Panc1 (cell line): ENCODE results near the gene TM7SF3. TPM values are rescaled to one million over a fixed set of nuclear protein-coding genes. Genes with fewer than 3 reads are reported as not detected.
A peak's percentile ranks its signal among the peaks of the same experiment; 100 is the strongest.

Experiments used
- ATAC-seq: fragments of 200-7000 bp; cut with Tn5 transposase; 2 replicates; pipeline ENCODE4 v1.9.1; 2020; ENCODE audit warnings: mild to moderate bottlenecking, moderate library complexity
- BruUV-seq: library from RNA; stranded (reverse); fragments of 400-500 nt; replicated peaks from 2 replicates; lab custom pipeline; 2021; lab: Mats Ljungman, UMichigan
- CTCF ChIA-PET: fragments of 300-600 bp; sonication (Branson Sonifier 250); formaldehyde crosslinking; loops from one replicate; lab custom pipeline; 2022; ENCODE audit warnings: antibody characterized with exemption; lab: Charles Lee
- POLR2A ChIA-PET: fragments of 300-600 bp; sonication (Branson Sonifier 250); formaldehyde crosslinking; loops from one replicate; lab custom pipeline; 2022; ENCODE audit warnings: antibody characterized with exemption; lab: Charles Lee
- DNase-seq: peaks from one replicate; pipeline ENCODE4 v3.0.0-alpha.2; 2010; ENCODE audit warnings: low read depth, low spot score
- H3K27ac ChIP-seq: 2 replicates; pipeline ENCODE4 v1.5.1; 2011; ENCODE audit warnings: mild to moderate bottlenecking, low read length, inconsistent platforms
- H3K27me3 ChIP-seq: fragments of 200-500 bp; sonication (Bioruptor generic); 2 replicates; pipeline ENCODE4 v1.6.0; 2014; ENCODE audit warnings: low read length, inconsistent platforms; ENCODE audit not compliant: control insufficient read depth, insufficient read depth
- H3K36me3 ChIP-seq: fragments of 200-500 bp; sonication (Bioruptor generic); 2 replicates; pipeline ENCODE4 v1.5.1; 2014; ENCODE audit warnings: inconsistent platforms, mild to moderate bottlenecking, low read length, moderate library complexity; ENCODE audit not compliant: control insufficient read depth, insufficient read depth
- H3K4me1 ChIP-seq: 2 replicates; pipeline ENCODE4 v1.5.1; 2011; ENCODE audit warnings: inconsistent platforms, mild to moderate bottlenecking, low read length, moderate library complexity; ENCODE audit not compliant: control insufficient read depth, insufficient read depth
- H3K4me3 ChIP-seq, 2 experiments: 2 replicates each; pipeline ENCODE4 v1.5.1; 2011 to 2012; ENCODE audit warnings: low read depth in 2 of 2, low read length in 2 of 2, mild to moderate bottlenecking in 2 of 2, inconsistent platforms in 1 of 2, moderate library complexity in 1 of 2
- H3K9me3 ChIP-seq: fragments of 200-500 bp; sonication (Bioruptor generic); 2 replicates; pipeline ENCODE4 v1.5.1; 2014; ENCODE audit warnings: low read depth, mild to moderate bottlenecking, inconsistent platforms, low read length, moderate library complexity; ENCODE audit not compliant: control insufficient read depth, insufficient read depth
- CTCF ChIP-seq: fragments of 450-650 bp; IDR thresholded peaks from 2 replicates; pipeline ENCODE4 v1.5.1; 2017; ENCODE audit warnings: mild to moderate bottlenecking
- POLR2AphosphoS5 ChIP-seq: IDR thresholded peaks from 2 replicates; pipeline ENCODE4 v1.6.1; 2012; ENCODE audit warnings: mild to moderate bottlenecking, low read depth, low read length, moderate library complexity
- SIN3A ChIP-seq: IDR thresholded peaks from 2 replicates; pipeline ENCODE4 v1.6.1; 2012; ENCODE audit warnings: low read depth, mild to moderate bottlenecking, low read length, moderate library complexity, borderline replicate concordance; ENCODE audit not compliant: insufficient read depth
- TCF7L2 ChIP-seq: IDR thresholded peaks from 2 replicates; pipeline ENCODE4 v1.6.1; 2011; ENCODE audit warnings: mild to moderate bottlenecking, low read depth, low read length, inconsistent platforms
- in situ Hi-C: cut with HindIII; loops from 2 replicates; pipeline ENCODE4 v1.10.0; 2016; ENCODE audit warnings: low sequenced_read_pairs, low pct_unique_long_range_greater_than_20kb
- intact Hi-C: fragments of 100-400 bp; cut with micrococcal nuclease; formaldehyde crosslinking; loops from one replicate; pipeline ENCODE4 v1.10.0; 2022; ENCODE audit not compliant: unreplicated experiment
- total RNA-seq: library from RNA; stranded (reverse); gene quantifications from one replicate; pipeline ENCODE4 v1.2.1, GENCODE V29; 2021; ENCODE audit not compliant: unreplicated experiment
- TF ChIP-seq, protein P1 (sequence below), 2 experiments: IDR thresholded peaks; 2 replicates each; pipeline ENCODE4 v1.6.1; 2011 to 2012; ENCODE audit warnings: low read depth in 2 of 2, control low read depth in 1 of 2, low read length in 1 of 2, mild to moderate bottlenecking in 1 of 2, moderate library complexity in 1 of 2; ENCODE audit not compliant: insufficient read depth in 1 of 2

The TM7SF3 gene
- total RNA-seq, 1 experiment from 2014 or later = 59.8 TPM

DNA sequence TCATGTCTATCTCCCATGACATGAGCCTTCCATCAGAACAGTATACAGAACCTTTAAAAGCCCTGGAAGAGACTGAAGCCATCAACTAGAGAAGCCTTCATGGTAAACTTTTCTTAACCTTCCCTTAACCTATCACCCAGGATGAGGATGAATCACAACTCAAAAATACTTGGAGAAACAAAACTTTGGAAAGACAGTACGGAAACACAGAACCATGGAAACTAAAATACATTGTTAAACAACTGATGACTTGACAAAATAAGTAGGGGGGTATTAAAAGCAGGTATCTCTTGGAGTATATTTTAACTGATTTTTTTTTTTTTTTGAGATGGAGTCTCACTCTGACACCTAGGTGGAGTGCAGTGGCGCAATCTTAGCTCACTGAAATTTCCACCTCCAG, 8.7 kb downstream of the TM7SF3 start:
- intact Hi-C loops = no loop called here
- POLR2A ChIA-PET = no interaction called here
- no peak overlapping the region for H3K4me3 ChIP-seq
- H3K27me3 ChIP-seq = no peaks in the 10 kb centered on the region
- no peak for DNase-seq
- no peak for ATAC-seq
- no peak overlapping the region for H3K27ac ChIP-seq
- BruUV-seq = no TSS peak
- CTCF ChIA-PET = interaction anchor here (0.6 kb wide), 1 partner anchor 10 kb away, joined by 3 read pairs; no protein-coding TSS in a partner anchor
- H3K36me3 ChIP-seq = no peaks in the 10 kb centered on the region
- peaks cover 10% of the 10 kb centered on the region; the same call in 1 of the 2 replicates for H3K4me1 ChIP-seq
- in situ Hi-C loops = no loop called here
- no peaks in the 10 kb centered on the region for H3K9me3 ChIP-seq
- TF ChIP-seq, protein P1, sequence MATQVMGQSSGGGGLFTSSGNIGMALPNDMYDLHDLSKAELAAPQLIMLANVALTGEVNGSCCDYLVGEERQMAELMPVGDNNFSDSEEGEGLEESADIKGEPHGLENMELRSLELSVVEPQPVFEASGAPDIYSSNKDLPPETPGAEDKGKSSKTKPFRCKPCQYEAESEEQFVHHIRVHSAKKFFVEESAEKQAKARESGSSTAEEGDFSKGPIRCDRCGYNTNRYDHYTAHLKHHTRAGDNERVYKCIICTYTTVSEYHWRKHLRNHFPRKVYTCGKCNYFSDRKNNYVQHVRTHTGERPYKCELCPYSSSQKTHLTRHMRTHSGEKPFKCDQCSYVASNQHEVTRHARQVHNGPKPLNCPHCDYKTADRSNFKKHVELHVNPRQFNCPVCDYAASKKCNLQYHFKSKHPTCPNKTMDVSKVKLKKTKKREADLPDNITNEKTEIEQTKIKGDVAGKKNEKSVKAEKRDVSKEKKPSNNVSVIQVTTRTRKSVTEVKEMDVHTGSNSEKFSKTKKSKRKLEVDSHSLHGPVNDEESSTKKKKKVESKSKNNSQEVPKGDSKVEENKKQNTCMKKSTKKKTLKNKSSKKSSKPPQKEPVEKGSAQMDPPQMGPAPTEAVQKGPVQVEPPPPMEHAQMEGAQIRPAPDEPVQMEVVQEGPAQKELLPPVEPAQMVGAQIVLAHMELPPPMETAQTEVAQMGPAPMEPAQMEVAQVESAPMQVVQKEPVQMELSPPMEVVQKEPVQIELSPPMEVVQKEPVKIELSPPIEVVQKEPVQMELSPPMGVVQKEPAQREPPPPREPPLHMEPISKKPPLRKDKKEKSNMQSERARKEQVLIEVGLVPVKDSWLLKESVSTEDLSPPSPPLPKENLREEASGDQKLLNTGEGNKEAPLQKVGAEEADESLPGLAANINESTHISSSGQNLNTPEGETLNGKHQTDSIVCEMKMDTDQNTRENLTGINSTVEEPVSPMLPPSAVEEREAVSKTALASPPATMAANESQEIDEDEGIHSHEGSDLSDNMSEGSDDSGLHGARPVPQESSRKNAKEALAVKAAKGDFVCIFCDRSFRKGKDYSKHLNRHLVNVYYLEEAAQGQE (IDR thresholded peaks at IDR 0.05; ENCODE audit: insufficient read depth in 1 of 2, low read depth in 2 of 2, low read length in 1 of 2) = no peak
- no peak for TF ChIP-seq CTCF
- no peak for TF ChIP-seq SIN3A
- TF ChIP-seq TCF7L2 = no peak
- TF ChIP-seq POLR2AphosphoS5 = no peak

- ATAC-seq = peak; percentile 51; the same call in 1 of the 2 replicates
- in situ Hi-C loops = no loop called here
Observed at GRCh38 chr12:27003421-27004381, 10.5 kb downstream of the TM7SF3 start.

More at GRCh38 chr12:27003421-27004381, 10.5 kb downstream of the TM7SF3 start:
- Histone ChIP-seq H3K36me3 (no peaks in the 10 kb centered on the region), H3K4me3 (no peak overlapping the region), H3K9me3 (no peaks in the 10 kb centered on the region), H3K27me3 (no peaks in the 10 kb centered on the region), H3K4me1 (peaks cover 10% of the 10 kb centered on the region; the same call in 1 of the 2 replicates), H3K27ac (no peak overlapping the region)
- BruUV-seq = no TSS peak
- no peak for TF ChIP-seq POLR2AphosphoS5
- TF ChIP-seq, protein P1 (IDR thresholded peaks at IDR 0.05; ENCODE audit: insufficient read depth in 1 of 2, low read depth in 2 of 2, low read length in 1 of 2) = no peak
- TF ChIP-seq SIN3A = no peak
- TF ChIP-seq CTCF = no peak
- ChIA-PET POLR2A (no interaction called here), CTCF (interaction anchor here (0.6 to 0.7 kb wide), 2 partner anchors 303 to 488 kb away, joined by 3 to 4 read pairs; no protein-coding TSS in a partner anchor)
- intact Hi-C loops = no loop called here
- no peak for DNase-seq
